Natural killer cell (primary cell): Measurements from ENCODE around the gene ADAMTS18. TPM values are rescaled to one million over a fixed set of nuclear protein-coding genes. Genes with fewer than 3 reads are reported as not detected.
"Not testable (repeated sequence)": the region's sequence is repeated elsewhere in the genome, so short reads cannot be mapped to it uniquely, and the experiment has no call there.

Experiments
- ATAC-seq, 3 donors: fragments of 150-1000 bp in 2 of 3; fragments of 200-7000 bp in 1 of 3; cut with Tn5 transposase; 1 replicate in 1 of 3; 2 replicates in 2 of 3; pipeline ENCODE4 v1.10.0; 2021; ENCODE audit warnings: mild to moderate bottlenecking in 2 of 3, moderate library complexity in 2 of 3
- DNase-seq, 2 donors: peaks; one replicate each; pipeline versions ENCODE4 v3.0.0 to v3.0.0-alpha.2; 2013 to 2021; ENCODE audit warnings: mixed read lengths in 1 of 2
- H3K27ac ChIP-seq: one replicate; pipeline ENCODE4 v1.5.1; 2013; ENCODE audit warnings: mild to moderate bottlenecking, low read length
- H3K27me3 ChIP-seq: one replicate; pipeline ENCODE4 v1.6.1; 2013; ENCODE audit warnings: low read length; ENCODE audit not compliant: control insufficient read depth, insufficient read depth
- H3K36me3 ChIP-seq: one replicate; pipeline ENCODE4 v1.6.1; 2013; ENCODE audit warnings: low read length; ENCODE audit not compliant: control insufficient read depth, insufficient read depth
- H3K4me1 ChIP-seq: one replicate; pipeline ENCODE4 v1.6.1; 2013; ENCODE audit warnings: low read length; ENCODE audit not compliant: control insufficient read depth, insufficient read depth
- H3K4me3 ChIP-seq: one replicate; pipeline ENCODE4 v1.5.1; 2013; ENCODE audit warnings: low read length
- H3K9me3 ChIP-seq: one replicate; pipeline ENCODE4 v1.6.1; 2013; ENCODE audit warnings: low read length; ENCODE audit not compliant: control insufficient read depth, insufficient read depth
- H3K27ac Mint-ChIP-seq, 2 donors: one replicate each; pipeline ENCODE4 v1.8.0; 2022; ENCODE audit warnings: mild to moderate bottlenecking in 2 of 2, mixed read lengths in 2 of 2, moderate library complexity in 1 of 2
- H3K27me3 Mint-ChIP-seq, 2 donors: one replicate each; pipeline ENCODE4 v1.8.0; 2022; ENCODE audit warnings: low read depth in 2 of 2, mixed read lengths in 2 of 2
- H3K36me3 Mint-ChIP-seq: one replicate; pipeline ENCODE4 v1.8.0; 2022; ENCODE audit warnings: mixed read lengths
- H3K4me1 Mint-ChIP-seq, 2 donors: one replicate each; pipeline ENCODE4 v1.8.0; 2022; ENCODE audit warnings: mixed read lengths in 2 of 2
- H3K4me3 Mint-ChIP-seq: one replicate; pipeline ENCODE4 v1.8.0; 2022; ENCODE audit warnings: mild to moderate bottlenecking, moderate library complexity, mixed read lengths
- H3K9me3 Mint-ChIP-seq, 2 donors: one replicate each; pipeline ENCODE4 v1.8.0; 2022; ENCODE audit warnings: mixed read lengths in 2 of 2
- CTCF ChIP-seq: fragments of 200-600 bp; IDR thresholded peaks from one replicate; pipeline ENCODE4 v1.8.0; 2022; ENCODE audit warnings: antibody characterized with exemption
- WGBS: methylation state at CpG from one replicate; pipeline ENCODE4 v1.1.7; 2013; ENCODE audit warnings: missing lambda C conversion rate; ENCODE audit not compliant: insufficient coverage; 5-methylcytosine and 5-hydroxymethylcytosine counted together
- intact Hi-C: fragments of 100-400 bp; cut with micrococcal nuclease; formaldehyde crosslinking; loops from one replicate; pipeline ENCODE4 v1.14.2; 2022
- total RNA-seq, 4 donors: library from RNA; stranded (reverse); fragments of 120-200 nt in 1 of 4; gene quantifications; one replicate each; pipeline versions ENCODE4 v1.2.3 to v1.2.4, GENCODE V29; 2013 to 2022

Gene ADAMTS18
- total RNA-seq, 3 donors from 2014 or later (not counting 1 experiment from before 2014, with no cell fraction given) = not detected

- WGBS = 48% methylated on average over 3 of the region's 3 CpGs
- H3K9me3 ChIP-seq = no peaks in the 10 kb centered on the region
- no peak for ATAC-seq
- peaks cover 0 to 7% of the 10 kb centered on the region in 2 donors for H3K27me3 Mint-ChIP-seq
- H3K4me1 ChIP-seq = no peaks in the 10 kb centered on the region
- DNase-seq = no peak
- no peak overlapping the region for H3K27ac Mint-ChIP-seq
- no peak overlapping the region for H3K27ac ChIP-seq
- no peak overlapping the region for H3K4me3 Mint-ChIP-seq
- no peak overlapping the region for H3K4me3 ChIP-seq
- no peaks in the 10 kb centered on the region for H3K36me3 ChIP-seq
- no peak for TF ChIP-seq CTCF
- no peaks in the 10 kb centered on the region for H3K27me3 ChIP-seq
- no peaks in the 10 kb centered on the region for H3K4me1 Mint-ChIP-seq
- no peaks in the 10 kb centered on the region for H3K9me3 Mint-ChIP-seq
- intact Hi-C loops = no loop called here
- H3K36me3 Mint-ChIP-seq = no peaks in the 10 kb centered on the region
Measured at GRCh38 chr16:77273815-77274214, 161.0 kb downstream of the ADAMTS18 start.

GRCh38 chr16:77271532-77272426, 163.1 kb downstream of the ADAMTS18 start:
- Mint-ChIP-seq H3K4me1 (no peaks in the 10 kb centered on the region), H3K27ac (no peak overlapping the region), H3K4me3 (no peak overlapping the region), H3K27me3 (peaks cover 11 to 18% of the 10 kb centered on the region in 2 donors), H3K9me3 (no peaks in the 10 kb centered on the region), H3K36me3 (no peaks in the 10 kb centered on the region)
- DNase-seq = no peak
- H3K27ac ChIP-seq = no peak overlapping the region
- ATAC-seq = no peak
- no peaks in the 10 kb centered on the region for H3K4me1 ChIP-seq
- WGBS = 85% methylated on average over 7 of the region's 8 CpGs
- no peak for TF ChIP-seq CTCF
- H3K9me3 ChIP-seq = no peaks in the 10 kb centered on the region
- intact Hi-C loops = no loop called here
- no peaks in the 10 kb centered on the region for H3K27me3 ChIP-seq
- no peak overlapping the region for H3K4me3 ChIP-seq
- no peaks in the 10 kb centered on the region for H3K36me3 ChIP-seq

GRCh38 chr16:77266185-77266584, 168.6 kb downstream of the ADAMTS18 start:
- H3K4me3 Mint-ChIP-seq, intact Hi-C loops, H3K27ac ChIP-seq, H3K9me3 ChIP-seq, H3K27me3 ChIP-seq, H3K36me3 ChIP-seq, H3K9me3 Mint-ChIP-seq, H3K4me1 Mint-ChIP-seq, H3K36me3 Mint-ChIP-seq, ATAC-seq, H3K4me3 ChIP-seq, H3K27ac Mint-ChIP-seq, DNase-seq, H3K4me1 ChIP-seq: not testable (repeated sequence)
- peaks cover 21 to 45% of the 10 kb centered on the region in 2 donors for H3K27me3 Mint-ChIP-seq
- 69% methylated on average over 1 of the region's 1 CpG for WGBS

- whole genome bisulfite sequencing = 92% methylated on average over 2 of the region's 3 CpGs
- H3K36me3 ChIP-seq = no peaks in the 10 kb centered on the region
- H3K4me3 ChIP-seq = no peak overlapping the region
- no peak for TF ChIP-seq CTCF
- DNase-seq = no peak
- H3K27me3 ChIP-seq = peaks cover 4% of the 10 kb centered on the region
- Mint-ChIP-seq H3K27ac (no peak overlapping the region), H3K27me3 (peaks cover 17 to 48% of the 10 kb centered on the region in 2 donors), H3K36me3 (no peaks in the 10 kb centered on the region), H3K9me3 (no peaks in the 10 kb centered on the region), H3K4me1 (no peaks in the 10 kb centered on the region), H3K4me3 (no peak overlapping the region)
- H3K4me1 ChIP-seq = no peaks in the 10 kb centered on the region
- no peaks in the 10 kb centered on the region for H3K9me3 ChIP-seq
- no peak for ATAC-seq
- intact Hi-C loops = no loop called here
- no peak overlapping the region for H3K27ac ChIP-seq
Measured at GRCh38 chr16:77262971-77263370, 171.9 kb downstream of the ADAMTS18 start.
